Measurements from ENCODE around the gene RGS19.

- TF ChIP-seq, protein P1, sequence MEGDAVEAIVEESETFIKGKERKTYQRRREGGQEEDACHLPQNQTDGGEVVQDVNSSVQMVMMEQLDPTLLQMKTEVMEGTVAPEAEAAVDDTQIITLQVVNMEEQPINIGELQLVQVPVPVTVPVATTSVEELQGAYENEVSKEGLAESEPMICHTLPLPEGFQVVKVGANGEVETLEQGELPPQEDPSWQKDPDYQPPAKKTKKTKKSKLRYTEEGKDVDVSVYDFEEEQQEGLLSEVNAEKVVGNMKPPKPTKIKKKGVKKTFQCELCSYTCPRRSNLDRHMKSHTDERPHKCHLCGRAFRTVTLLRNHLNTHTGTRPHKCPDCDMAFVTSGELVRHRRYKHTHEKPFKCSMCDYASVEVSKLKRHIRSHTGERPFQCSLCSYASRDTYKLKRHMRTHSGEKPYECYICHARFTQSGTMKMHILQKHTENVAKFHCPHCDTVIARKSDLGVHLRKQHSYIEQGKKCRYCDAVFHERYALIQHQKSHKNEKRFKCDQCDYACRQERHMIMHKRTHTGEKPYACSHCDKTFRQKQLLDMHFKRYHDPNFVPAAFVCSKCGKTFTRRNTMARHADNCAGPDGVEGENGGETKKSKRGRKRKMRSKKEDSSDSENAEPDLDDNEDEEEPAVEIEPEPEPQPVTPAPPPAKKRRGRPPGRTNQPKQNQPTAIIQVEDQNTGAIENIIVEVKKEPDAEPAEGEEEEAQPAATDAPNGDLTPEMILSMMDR (IDR thresholded peaks at IDR 0.05), result no peak
- TF ChIP-seq ZFX (IDR thresholded peaks at IDR 0.05; ENCODE audit: borderline replicate concordance), result no peak
These were observed 26.6 kb upstream of the RGS19 start for GRCh38 chr20:64105846-64106434.
